A673 (cell line): ENCODE results near the gene DGKZ. TPM values are rescaled to one million over a fixed set of nuclear protein-coding genes. Genes with fewer than 3 reads are reported as not detected.
A peak's percentile ranks its signal among the peaks of the same experiment; 100 is the strongest.

Source experiments
- BruUV-seq: library from RNA; stranded (reverse); fragments of 400-500 nt; replicated peaks from 2 replicates; lab custom pipeline; 2021; lab: Mats Ljungman, UMichigan
- CTCF ChIA-PET: fragments of 300-600 bp; sonication (Branson Sonifier 250); formaldehyde crosslinking; loops from one replicate; lab custom pipeline; 2022; ENCODE audit warnings: antibody characterized with exemption; lab: Charles Lee
- POLR2A ChIA-PET: fragments of 300-600 bp; sonication (Branson Sonifier 250); formaldehyde crosslinking; loops from one replicate; lab custom pipeline; 2022; ENCODE audit warnings: antibody characterized with exemption; ENCODE audit not compliant: low non-redundant PET; lab: Charles Lee
- DNase-seq: peaks from one replicate; pipeline ENCODE4 v3.0.0-alpha.2; 2015; ENCODE audit warnings: low spot score
- H3K27ac ChIP-seq: fragments of 200-600 bp; sonication (generic); 2 replicates; pipeline ENCODE4 v1.5.1; 2016; ENCODE audit warnings: mixed run types, low read depth, mild to moderate bottlenecking, mixed read lengths, antibody characterized with exemption, low read length; ENCODE audit not compliant: poor library complexity, severe bottlenecking
- H3K27me3 ChIP-seq: fragments of 200-600 bp; sonication (generic); replicated peaks from 2 replicates; pipeline ENCODE4 v1.6.1; 2017; ENCODE audit warnings: mixed run types, low read depth, mild to moderate bottlenecking, mixed read lengths, antibody characterized with exemption, low read length; ENCODE audit not compliant: insufficient read depth, poor library complexity
- H3K36me3 ChIP-seq: fragments of 200-600 bp; sonication (generic); 2 replicates; pipeline ENCODE4 v1.6.1; 2016; ENCODE audit warnings: mixed run types, mild to moderate bottlenecking, mixed read lengths, antibody characterized with exemption, low read length; ENCODE audit not compliant: insufficient read depth, poor library complexity, severe bottlenecking
- H3K4me1 ChIP-seq: fragments of 200-600 bp; sonication (generic); 2 replicates; pipeline ENCODE4 v1.6.1; 2017; ENCODE audit warnings: mixed run types, mild to moderate bottlenecking, mixed read lengths, antibody characterized with exemption, low read length; ENCODE audit not compliant: insufficient read depth, poor library complexity, severe bottlenecking
- H3K4me3 ChIP-seq: fragments of 200-600 bp; sonication (generic); 2 replicates; pipeline ENCODE4 v1.5.1; 2016; ENCODE audit warnings: low read depth, mixed run types, mild to moderate bottlenecking, mixed read lengths, low read length; ENCODE audit not compliant: poor library complexity, severe bottlenecking
- H3K9me3 ChIP-seq: fragments of 200-600 bp; sonication (generic); 2 replicates; pipeline ENCODE4 v1.6.1; 2016; ENCODE audit warnings: mixed run types, low read depth, mild to moderate bottlenecking, mixed read lengths, antibody characterized with exemption, low read length; ENCODE audit not compliant: poor library complexity, severe bottlenecking
- CTCF ChIP-seq: fragments of 300-800, 200-600 bp; sonication (generic); conservative IDR thresholded peaks from 2 replicates; pipeline ENCODE4 v1.5.1; 2017; ENCODE audit warnings: low read depth, mild to moderate bottlenecking, antibody characterized with exemption, low read length, moderate library complexity, mixed read lengths
- EZH2 ChIP-seq: fragments of 200-600 bp; sonication (generic); IDR thresholded peaks from 2 replicates; pipeline ENCODE4 v1.6.1; 2017; ENCODE audit warnings: borderline replicate concordance, low read depth, mild to moderate bottlenecking, mixed read lengths, antibody characterized with exemption, low read length; ENCODE audit not compliant: poor library complexity, severe bottlenecking
- intact Hi-C: fragments of 100-400 bp; cut with micrococcal nuclease; formaldehyde crosslinking; loops from one replicate; pipeline ENCODE4 v1.10.0; 2022; ENCODE audit not compliant: unreplicated experiment
- total RNA-seq: library from RNA; stranded (reverse); gene quantifications from 2 replicates; pipeline ENCODE4 v1.2.3, GENCODE V29; 2021

Gene DGKZ
- total RNA-seq, 1 experiment from 2014 or later, result 145 TPM

DNA sequence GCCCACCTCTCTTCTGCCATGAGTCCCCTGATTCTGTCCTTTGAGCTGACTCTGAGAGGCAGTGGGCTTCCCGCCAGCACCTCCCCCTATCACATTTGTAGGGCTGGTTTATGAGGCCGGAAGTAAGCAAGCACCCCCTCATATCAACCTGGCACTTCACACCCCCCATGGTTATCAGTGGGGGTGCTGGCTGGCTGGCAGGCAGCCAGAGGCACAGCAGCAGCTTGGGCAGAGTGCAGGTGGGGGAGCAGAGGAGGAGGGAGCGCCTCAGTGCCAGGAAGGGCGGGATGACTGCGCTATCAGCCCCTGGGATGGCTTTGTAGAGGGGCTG, 67.2 kb downstream of the DGKZ start:
- ChIA-PET POLR2A (no interaction called here), CTCF (interaction anchor here (1.4 kb wide), 1 partner anchor 22 kb away, joined by 4 read pairs; no protein-coding TSS in a partner anchor)
- Histone ChIP-seq H3K9me3 (no peaks in the 10 kb centered on the region), H3K27me3 (no peaks in the 10 kb centered on the region), H3K4me3 (no peak overlapping the region), H3K27ac (no peak overlapping the region), H3K36me3 (peaks cover 12% of the 10 kb centered on the region), H3K4me1 (peaks cover 16% of the 10 kb centered on the region)
- TF ChIP-seq EZH2, result no peak
- no peak for TF ChIP-seq CTCF
- intact Hi-C loops, result no loop called here
- no TSS peak for BruUV-seq
- DNase-seq, result peak; percentile 74

- no TSS peak for BruUV-seq
- POLR2A ChIA-PET, result no interaction called here
- H3K9me3 ChIP-seq, result no peaks in the 10 kb centered on the region
- peaks cover 10% of the 10 kb centered on the region for H3K36me3 ChIP-seq
- DNase-seq, result no peak
- H3K4me3 ChIP-seq, result no peak overlapping the region
- TF ChIP-seq CTCF (no peak), EZH2 (no peak)
- peaks cover 16% of the 10 kb centered on the region for H3K4me1 ChIP-seq
- intact Hi-C loops, result no loop called here
- CTCF ChIA-PET, result interaction anchor here (1.4 kb wide), 1 partner anchor 22 kb away, joined by 4 read pairs; no protein-coding TSS in a partner anchor
- H3K27ac ChIP-seq, result no peak overlapping the region
- H3K27me3 ChIP-seq, result no peaks in the 10 kb centered on the region
These were observed 67.6 kb downstream of the DGKZ start for GRCh38 chr11:46414879-46415278.

- Histone ChIP-seq H3K9me3 (no peaks in the 10 kb centered on the region), H3K4me1 (peaks cover 19% of the 10 kb centered on the region), H3K27me3 (no peaks in the 10 kb centered on the region), H3K36me3 (peaks cover 7% of the 10 kb centered on the region), H3K4me3 (no peak overlapping the region), H3K27ac (no peak overlapping the region)
- TF ChIP-seq EZH2, result no peak
- TF ChIP-seq CTCF, result no peak
- DNase-seq, result no peak
- CTCF ChIA-PET, result no interaction called here
- intact Hi-C loops, result no loop called here
- POLR2A ChIA-PET, result interaction anchor here (0.6 kb wide), 1 partner anchor 892 kb away, joined by 3 read pairs; no protein-coding TSS in a partner anchor
- no TSS peak for BruUV-seq
These were observed 70.4 kb downstream of the DGKZ start for GRCh38 chr11:46417711-46418110.
